HEK293T (cell line): Measurements from ENCODE around the gene STX18.

Experiments
- ARNT ChIP-seq: fragments of 450-650 bp; IDR thresholded peaks from 2 replicates; pipeline ENCODE4 v1.6.1; 2017; ENCODE audit warnings: mild to moderate bottlenecking
- BHLHE40 ChIP-seq: fragments of 450-650 bp; IDR thresholded peaks from 2 replicates; pipeline ENCODE4 v1.6.1; 2016; ENCODE audit warnings: mild to moderate bottlenecking, moderate library complexity, borderline replicate concordance
- ELF4 ChIP-seq: fragments of 450-650 bp; IDR thresholded peaks from 2 replicates; pipeline ENCODE4 v1.6.1; 2017; ENCODE audit warnings: antibody characterized with exemption
- FOXA1 ChIP-seq: fragments of 450-650 bp; IDR thresholded peaks from 2 replicates; pipeline ENCODE4 v1.6.1; 2016; ENCODE audit warnings: mild to moderate bottlenecking
- FOXK2 ChIP-seq: fragments of 450-650 bp; IDR thresholded peaks from 2 replicates; pipeline ENCODE4 v1.6.1; 2016; ENCODE audit warnings: mild to moderate bottlenecking
- HDGF ChIP-seq: fragments of 450-650 bp; IDR thresholded peaks from 2 replicates; pipeline ENCODE4 v1.6.1; 2017; ENCODE audit warnings: antibody characterized with exemption, borderline replicate concordance
- LEF1 ChIP-seq: fragments of 450-650 bp; IDR thresholded peaks from 2 replicates; pipeline ENCODE4 v1.6.1; 2017; ENCODE audit warnings: mild to moderate bottlenecking, borderline replicate concordance
- NFRKB ChIP-seq: fragments of 450-650 bp; IDR thresholded peaks from 2 replicates; pipeline ENCODE4 v1.6.1; 2016; ENCODE audit warnings: mild to moderate bottlenecking, moderate library complexity
- SP1 ChIP-seq: fragments of 450-650 bp; IDR thresholded peaks from 2 replicates; pipeline ENCODE4 v1.6.1; 2017

GRCh38 chr4:4490041-4490440 lies 51.8 kb downstream of the STX18 start:
- TF ChIP-seq BHLHE40 (no peak), ELF4 (no peak), FOXK2 (no peak), LEF1 (no peak), FOXA1 (no peak), SP1 (no peak), HDGF (no peak), NFRKB (no peak), ARNT (no peak)
